Measurements from ENCODE around the gene PSENEN.

Gene PSENEN, protein sequence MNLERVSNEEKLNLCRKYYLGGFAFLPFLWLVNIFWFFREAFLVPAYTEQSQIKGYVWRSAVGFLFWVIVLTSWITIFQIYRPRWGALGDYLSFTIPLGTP

DNA sequence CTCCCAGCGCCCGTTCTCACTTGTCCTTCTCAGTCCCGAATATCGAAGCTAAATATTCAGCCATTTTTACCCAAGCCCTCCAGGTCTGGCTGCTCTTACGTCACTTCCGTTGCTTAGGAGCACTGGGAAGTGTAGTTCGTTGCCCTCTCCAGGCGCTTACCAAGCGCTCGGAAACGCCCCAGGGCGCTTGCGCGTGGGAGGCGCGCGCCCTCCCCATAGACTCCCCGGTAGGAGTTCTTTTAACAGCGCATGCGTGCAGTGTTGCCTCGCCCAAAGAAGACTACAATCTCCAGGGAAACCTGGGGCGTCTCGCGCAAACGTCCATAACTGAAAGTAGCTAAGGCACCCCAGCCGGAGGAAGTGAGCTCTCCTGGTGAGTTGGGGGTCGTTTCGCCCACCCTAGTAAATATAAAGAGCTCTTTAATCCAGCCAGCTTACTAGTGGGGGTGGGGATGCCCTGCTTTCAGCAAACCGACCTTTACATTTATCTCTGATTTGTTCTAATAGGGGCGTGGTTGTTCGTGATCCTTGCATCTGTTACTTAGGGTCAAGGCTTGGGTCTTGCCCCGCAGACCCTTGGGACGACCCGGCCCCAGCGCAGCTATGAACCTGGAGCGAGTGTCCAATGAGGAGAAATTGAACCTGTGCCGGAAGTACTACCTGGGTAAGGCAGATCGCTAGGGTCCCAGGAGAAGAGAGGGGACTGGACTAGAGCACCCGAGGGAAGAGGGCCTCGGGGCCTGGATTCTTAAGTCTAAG lies at the start of gene PSENEN, which contains the start of gene U2AF1L4:
TSS of gene PSENEN (plus strand) at position 324 of the 759 bp plus-strand sequence. CDS start at position 604, 280 bp downstream.
TSS of gene U2AF1L4 (minus strand) at position 91 of the 759 bp plus-strand sequence. CDS start at position 64, 27 bp downstream.
- TF ChIP-seq, protein P1, sequence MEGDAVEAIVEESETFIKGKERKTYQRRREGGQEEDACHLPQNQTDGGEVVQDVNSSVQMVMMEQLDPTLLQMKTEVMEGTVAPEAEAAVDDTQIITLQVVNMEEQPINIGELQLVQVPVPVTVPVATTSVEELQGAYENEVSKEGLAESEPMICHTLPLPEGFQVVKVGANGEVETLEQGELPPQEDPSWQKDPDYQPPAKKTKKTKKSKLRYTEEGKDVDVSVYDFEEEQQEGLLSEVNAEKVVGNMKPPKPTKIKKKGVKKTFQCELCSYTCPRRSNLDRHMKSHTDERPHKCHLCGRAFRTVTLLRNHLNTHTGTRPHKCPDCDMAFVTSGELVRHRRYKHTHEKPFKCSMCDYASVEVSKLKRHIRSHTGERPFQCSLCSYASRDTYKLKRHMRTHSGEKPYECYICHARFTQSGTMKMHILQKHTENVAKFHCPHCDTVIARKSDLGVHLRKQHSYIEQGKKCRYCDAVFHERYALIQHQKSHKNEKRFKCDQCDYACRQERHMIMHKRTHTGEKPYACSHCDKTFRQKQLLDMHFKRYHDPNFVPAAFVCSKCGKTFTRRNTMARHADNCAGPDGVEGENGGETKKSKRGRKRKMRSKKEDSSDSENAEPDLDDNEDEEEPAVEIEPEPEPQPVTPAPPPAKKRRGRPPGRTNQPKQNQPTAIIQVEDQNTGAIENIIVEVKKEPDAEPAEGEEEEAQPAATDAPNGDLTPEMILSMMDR (IDR thresholded peaks at IDR 0.05; ENCODE audit: control insufficient read depth, extremely low read depth, insufficient read depth) = no peak
- peak within 1 kb of the TSS; percentile 98 for H3K4me3 ChIP-seq (ENCODE audit: low read depth, low read length)
- peak; percentile 98 for DNase-seq (ENCODE audit: low read depth)

DNA sequence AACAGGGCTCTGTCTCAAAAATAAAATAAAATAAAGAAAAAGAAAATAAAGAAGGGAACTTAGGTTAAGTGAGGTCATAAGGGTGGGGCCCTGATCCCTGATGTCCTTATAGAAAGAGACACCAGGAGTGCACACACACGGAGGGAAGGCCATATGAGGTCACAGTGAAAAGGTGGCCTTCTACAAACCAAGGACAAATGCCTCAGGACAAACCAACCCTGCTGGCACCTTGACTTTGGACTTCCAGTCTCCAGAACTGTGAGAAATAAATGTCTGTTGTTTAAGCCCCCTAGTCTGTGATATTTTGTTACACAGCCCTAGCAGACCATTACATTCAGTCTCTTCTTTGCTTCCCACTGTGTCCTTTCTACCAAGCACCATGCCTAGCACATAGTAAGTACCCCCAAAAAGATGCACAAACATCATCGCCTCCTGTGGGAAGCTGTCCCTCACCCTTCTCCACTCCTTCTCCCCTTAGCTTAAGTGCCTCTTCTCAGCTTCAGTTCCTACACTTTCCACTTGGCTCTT lies 49.5 kb upstream of the PSENEN start:
- TF ChIP-seq, protein P1 (IDR thresholded peaks at IDR 0.05; ENCODE audit: control insufficient read depth, extremely low read depth, insufficient read depth) = no peak
- H3K4me3 ChIP-seq (ENCODE audit: low read depth, low read length) = no peak overlapping the region
- no peak for DNase-seq (ENCODE audit: low read depth)

DNA sequence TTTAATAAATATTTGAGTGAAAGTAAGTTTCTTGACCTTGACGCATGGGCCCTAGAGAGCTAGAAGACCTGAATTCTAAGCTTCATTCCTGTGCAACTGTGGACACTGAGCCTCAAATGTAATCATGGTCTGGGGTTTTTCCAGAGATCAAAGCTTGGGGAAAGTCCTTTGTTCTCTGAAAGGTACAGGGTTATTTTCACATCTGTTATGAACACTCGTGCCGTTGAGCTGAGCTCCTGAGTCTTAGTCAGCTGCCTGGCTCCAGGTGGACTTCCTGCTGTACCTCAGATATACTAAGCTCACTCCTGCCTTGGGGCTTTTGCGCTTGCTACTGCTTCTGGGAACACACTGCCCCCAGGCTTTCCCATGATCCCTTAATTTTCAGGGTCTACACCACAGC lies 48.6 kb upstream of the PSENEN start:
- DNase-seq (ENCODE audit: low read depth) = no peak
- no peak overlapping the region for H3K4me3 ChIP-seq (ENCODE audit: low read depth, low read length)
- TF ChIP-seq, protein P1 (IDR thresholded peaks at IDR 0.05; ENCODE audit: control insufficient read depth, extremely low read depth, insufficient read depth) = no peak

DNA sequence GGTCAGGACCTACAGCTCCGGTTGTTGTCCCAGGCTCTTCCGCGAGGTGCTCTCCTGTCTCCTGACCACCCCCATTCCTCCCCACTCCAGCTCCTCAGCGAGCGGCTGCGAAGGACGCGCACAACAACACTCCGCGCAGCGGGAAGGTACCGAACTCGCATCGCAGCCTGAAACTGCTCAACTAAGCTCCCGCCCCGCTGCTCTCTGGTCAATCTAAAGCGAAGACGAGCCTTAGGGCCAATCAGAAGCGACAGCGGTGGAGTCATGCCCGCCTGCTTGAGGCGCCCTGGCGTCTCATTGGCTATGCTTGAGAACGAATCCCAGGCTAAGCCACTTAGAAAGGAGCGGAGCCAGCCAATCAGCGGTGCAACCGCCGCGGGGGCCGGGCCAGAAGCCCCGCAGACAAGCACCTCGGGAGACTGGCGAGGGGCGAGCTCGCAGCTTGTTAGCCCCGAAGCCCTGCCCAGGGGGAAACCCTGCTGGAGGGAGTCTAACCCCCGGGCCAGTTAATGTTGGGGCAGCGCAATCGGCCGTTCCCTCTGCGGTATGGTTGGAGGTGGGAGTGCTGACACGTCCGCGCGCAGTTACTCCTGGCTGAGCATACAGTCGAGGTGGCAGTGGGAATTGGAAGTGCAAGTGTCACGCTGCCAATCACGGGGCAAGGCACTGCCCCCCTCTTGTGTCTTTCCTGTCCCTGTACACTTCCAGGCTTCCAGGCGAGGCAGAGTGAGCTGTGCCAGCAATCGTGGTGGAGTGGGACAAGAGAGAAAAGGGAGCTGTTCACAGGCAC lies 43.0 kb upstream of the PSENEN start:
- TF ChIP-seq, protein P1 (IDR thresholded peaks at IDR 0.05; ENCODE audit: control insufficient read depth, extremely low read depth, insufficient read depth) = no peak
- peak; percentile 94 for DNase-seq (ENCODE audit: low read depth)
- H3K4me3 ChIP-seq (ENCODE audit: low read depth, low read length) = peak overlapping the region; percentile 68

DNA sequence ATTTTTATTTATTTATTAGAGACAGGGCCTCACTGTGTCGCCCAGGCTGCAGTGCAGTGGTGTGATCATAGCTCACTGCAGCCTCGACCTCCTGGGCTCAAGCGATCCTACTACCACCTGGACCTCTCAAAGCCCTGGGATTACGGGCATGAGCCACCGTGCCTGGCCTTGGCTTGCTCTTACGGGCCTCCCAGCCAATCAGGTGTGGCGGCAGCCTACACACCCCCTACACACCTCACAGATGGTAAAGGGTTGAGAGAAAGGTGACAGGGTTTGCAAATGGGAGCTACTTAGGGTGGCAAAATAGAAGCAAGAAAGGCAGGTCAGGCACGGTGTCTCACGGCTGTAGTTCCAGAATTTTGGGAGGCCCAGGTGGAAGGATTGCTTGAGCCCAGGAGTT lies 42.1 kb upstream of the PSENEN start:
- no peak for DNase-seq (ENCODE audit: low read depth)
- no peak overlapping the region for H3K4me3 ChIP-seq (ENCODE audit: low read depth, low read length)
- TF ChIP-seq, protein P1 (IDR thresholded peaks at IDR 0.05; ENCODE audit: control insufficient read depth, extremely low read depth, insufficient read depth) = no peak

DNA sequence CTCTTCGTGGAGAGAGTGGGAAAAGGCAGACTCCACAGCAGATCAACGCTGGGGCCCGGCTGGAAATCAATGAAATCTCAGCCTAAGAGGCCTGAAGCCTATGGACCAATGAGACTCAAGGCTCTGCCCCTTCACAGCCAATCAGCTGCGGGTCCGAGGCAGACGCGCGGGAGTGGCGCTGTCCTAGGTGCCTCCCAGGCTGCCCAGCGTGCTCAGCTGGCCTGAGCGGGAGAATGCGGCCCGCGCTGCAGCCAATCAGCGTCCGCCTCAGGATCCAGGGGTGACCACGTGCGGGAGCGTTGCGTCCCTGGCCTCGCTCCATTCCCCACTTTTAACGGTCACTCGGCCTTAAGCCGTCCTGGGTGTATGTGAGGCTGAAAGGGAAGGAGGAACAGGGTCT lies 41.2 kb upstream of the PSENEN start, which contains the start of gene ZBTB32:
TSS of gene ZBTB32 (plus strand) at position 341 of the 400 bp plus-strand sequence. CDS start 10,069 bp downstream, outside the sequence.
- DNase-seq (ENCODE audit: low read depth) = no peak
- TF ChIP-seq, protein P1 (IDR thresholded peaks at IDR 0.05; ENCODE audit: control insufficient read depth, extremely low read depth, insufficient read depth) = no peak

More for the DNA sequence above, 41.2 kb upstream of the PSENEN start, which contains the start of gene ZBTB32:
- H3K4me3 ChIP-seq (ENCODE audit: low read depth, low read length) = no peak within 1 kb of the TSS
